Kidney (tissue), 14 donors: ENCODE results near the gene SEPTIN10. TPM values are rescaled to one million over a fixed set of nuclear protein-coding genes. Genes with fewer than 3 reads are reported as not detected.

Source experiments
- DNase-seq, 5 donors: peaks; one replicate each; pipeline ENCODE4 v3.0.0-alpha.2; 2013 to 2020
- FAIRE-seq: peaks from 2 replicates; lab custom pipeline; 2012; peaks lifted over from hg19 to GRCh38; lab: Jason Lieb, UNC
- H3K27ac ChIP-seq, 2 donors: one replicate each; pipeline ENCODE4 v1.7.0; 2013; ENCODE audit warnings: low read depth in 2 of 2, low read length in 2 of 2, inconsistent platforms in 1 of 2
- H3K27me3 ChIP-seq: one replicate; pipeline ENCODE4 v1.7.1; 2013; ENCODE audit warnings: low read length, inconsistent platforms; ENCODE audit not compliant: control insufficient read depth, insufficient read depth
- H3K36me3 ChIP-seq, 3 donors: one replicate each; pipeline versions ENCODE4 v1.7.0 to v1.7.1; 2013; ENCODE audit warnings: low read length in 3 of 3, control low read depth in 1 of 3, inconsistent platforms in 1 of 3; ENCODE audit not compliant: insufficient read depth in 3 of 3, control insufficient read depth in 2 of 3
- H3K4me1 ChIP-seq, 3 donors: one replicate each; pipeline versions ENCODE4 v1.7.0 to v1.7.1; 2013; ENCODE audit warnings: low read length in 3 of 3, inconsistent platforms in 1 of 3, low read depth in 1 of 3; ENCODE audit not compliant: control insufficient read depth in 2 of 3, insufficient read depth in 2 of 3
- H3K4me3 ChIP-seq, 3 donors: one replicate each; pipeline versions ENCODE4 v1.7.0 to v1.8.1; 2013; ENCODE audit warnings: low read length in 3 of 3, control low read depth in 1 of 3, inconsistent platforms in 1 of 3
- H3K9ac ChIP-seq, 3 donors: one replicate each; pipeline versions ENCODE4 v1.7.0 to v1.7.1; 2013; ENCODE audit warnings: low read length in 3 of 3, control low read depth in 1 of 3, inconsistent platforms in 1 of 3
- H3K9me3 ChIP-seq, 3 donors: one replicate each; pipeline versions ENCODE4 v1.7.0 to v1.7.1; 2013; ENCODE audit warnings: low read length in 3 of 3, control low read depth in 1 of 3, inconsistent platforms in 1 of 3; ENCODE audit not compliant: control insufficient read depth in 2 of 3, insufficient read depth in 1 of 3
- CTCF ChIP-seq: IDR thresholded peaks from 3 replicates; pipeline ENCODE4 v1.5.1; 2012; ENCODE audit warnings: mild to moderate bottlenecking, moderate library complexity, borderline replicate concordance; ENCODE audit not compliant: insufficient read depth; ENCODE audit errors: extremely low read depth
- intact Hi-C: fragments of 100-400 bp; cut with DNase I; formaldehyde crosslinking; loops from one replicate; pipeline ENCODE4 v1.11.1; 2022
- polyA plus RNA-seq: library from polyadenylated mRNA; stranded (reverse); fragments of 350-450 nt; fragmentation: Illumina TruSeq; extraction: RNeasy Lipid Tissue Mini Kit (QIAGEN cat#74804); gene quantifications from one replicate; pipeline ENCODE4 v1.2.3, GENCODE V29; 2014; ENCODE audit warnings: low read depth, low replicate concordance; ENCODE audit not compliant: insufficient read depth
- total RNA-seq: library from RNA; stranded (reverse); fragmentation: NEBNext Ultra II Directional; extraction: Animal tissue kit (Norgen Biotek cat#: 25700); gene quantifications from one replicate; pipeline ENCODE4 v1.2.1, GENCODE V29; 2021
- donor health status: control.
- donor health status: control.
- donor health status: control.
- donor health status: control.
- donor health status: control.
- donor health status: DM: yes; HTN: yes; CAD: no.
- donor health status: Normal renal cell carcinoma (clear cell type).

Gene SEPTIN10
- total and polyA plus RNA-seq, 2 donors from 2014 or later: 20.8 to 80.7 TPM

- no peak overlapping the region for H3K4me3 ChIP-seq
- no peaks in the 10 kb centered on the region for H3K27me3 ChIP-seq
- FAIRE-seq (no peak), DNase-seq (no peak)
- H3K36me3 ChIP-seq: peaks cover 0 to 9% (median 0%) of the 10 kb centered on the region in 3 donors
- no peak overlapping the region for H3K9ac ChIP-seq
- intact Hi-C loops: no loop called here
- H3K4me1 ChIP-seq: peaks cover 0 to 4% (median 0%) of the 10 kb centered on the region in 3 donors
- no peak for TF ChIP-seq CTCF
- H3K9me3 ChIP-seq: no peaks in the 10 kb centered on the region
- H3K27ac ChIP-seq: no peak overlapping the region
Measured at GRCh38 chr2:109493176-109493935, 120.4 kb downstream of the SEPTIN10 start.

Other genes starting within 250 kb of the SEPTIN10 start
- 11.8 TPM for gene SOWAHC, start 398 bp upstream of the SEPTIN10 start, total RNA-seq
- gene SOWAHC, start 398 bp upstream of the SEPTIN10 start, polyA plus RNA-seq: 7.5 TPM
- gene RGPD5, start 180.3 kb upstream of the SEPTIN10 start, total RNA-seq: 43.4 TPM
- gene RGPD5, start 180.3 kb upstream of the SEPTIN10 start, polyA plus RNA-seq: 0.60 TPM